ENCODE measurements around the gene RGS7. TPM values are rescaled to one million over a fixed set of nuclear protein-coding genes. Genes with fewer than 3 reads are reported as not detected.

Gene RGS7
- total and polyA plus RNA-seq, 2 of the 4 experiments (the other 2 are of a cell fraction) = 0.58 to 0.72 TPM

DNA sequence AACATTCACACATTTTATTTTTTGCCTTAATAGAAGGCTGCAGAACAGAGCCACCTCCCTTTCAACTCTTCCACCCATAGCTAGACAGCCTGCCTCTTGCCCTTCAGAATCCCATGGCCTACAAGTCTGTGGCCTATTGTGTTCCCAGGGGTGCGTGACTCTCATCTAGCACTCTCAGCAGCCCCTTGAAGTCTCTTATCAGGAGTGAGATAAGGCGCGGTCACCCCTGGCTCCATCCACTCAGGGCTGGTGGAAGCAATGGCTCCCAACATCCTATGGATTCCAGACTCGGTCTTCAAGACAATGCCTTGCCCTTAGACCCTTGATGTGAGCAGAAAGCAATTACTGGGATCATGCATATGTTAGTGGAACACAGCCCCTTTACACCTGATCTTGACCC, 480.9 kb downstream of the RGS7 start:
- Histone ChIP-seq H2AK5ac (ENCODE audit: low read depth, low read length) (no peak overlapping the region), H3K14ac (replicated peaks; ENCODE audit: low read depth, low read length) (no peak overlapping the region), H2AFZ (replicated peaks; ENCODE audit: low read length, poor library complexity) (no peak overlapping the region), H3K18ac (ENCODE audit: low read depth, low read length) (no peak overlapping the region), H3K36me3 (ENCODE audit: control insufficient read depth, insufficient read depth, low read length) (no peaks in the 10 kb centered on the region), H3K56ac (ENCODE audit: extremely low read depth, insufficient read depth, low read length) (no peak overlapping the region), H2BK15ac (ENCODE audit: low read depth, low read length) (no peak overlapping the region), H3K23ac (ENCODE audit: low read depth, low read length) (no peak overlapping the region), H2BK20ac (ENCODE audit: low read depth, low read length) (no peak overlapping the region), H4K20me1 (ENCODE audit: insufficient read depth, low read length) (no peaks in the 10 kb centered on the region), H3K4me1 (ENCODE audit: control insufficient read depth, insufficient read depth, low read length) (no peaks in the 10 kb centered on the region), H3K9ac (ENCODE audit: low read depth, low read length) (no peak overlapping the region), H3K27ac (ENCODE audit: insufficient read depth, low read length) (no peak overlapping the region), H3K9me1 (ENCODE audit: insufficient read depth, low read length) (no peaks in the 10 kb centered on the region), H2BK120ac (ENCODE audit: low read depth, low read length) (no peak overlapping the region), H3K4me3 (ENCODE audit: insufficient read depth, low read depth, low read length) (no peak overlapping the region), H3K27me3 (ENCODE audit: control insufficient read depth, insufficient read depth, low read length) (no peaks in the 10 kb centered on the region), H3K4me2 (ENCODE audit: low read depth, low read length) (no peak overlapping the region), H4K91ac (ENCODE audit: insufficient read depth, low read depth, low read length) (no peak overlapping the region), H4K8ac (ENCODE audit: low read depth in 2 of 2, low read length in 2 of 2) (no peak overlapping the region), H3K4ac (ENCODE audit: low read depth, low read length) (no peak overlapping the region), H3K79me1 (ENCODE audit: low read depth in 1 of 2, low read length in 2 of 2) (no peaks in the 10 kb centered on the region), H3K9me3 (ENCODE audit: control insufficient read depth, insufficient read depth, low read length) (no peaks in the 10 kb centered on the region), H4K5ac (ENCODE audit: low read depth, low read length) (no peak overlapping the region), H2BK5ac (ENCODE audit: low read depth, low read length, poor library complexity, severe bottlenecking) (no peak overlapping the region), H2AK9ac (replicated peaks; ENCODE audit: low read depth, low read length, poor library complexity) (peak overlapping the region; percentile 19)
- no peak for DNase-seq
- no CpG with 5 or more reads among the region's 4 CpGs for WGBS, 2 experiments (ENCODE audit: extremely low coverage in 2 of 2, insufficient read length in 1 of 2)
- in situ Hi-C loops (cut with MboI; ENCODE audit: low sequenced_read_pairs) = no loop called here
- dilution Hi-C loops (cut with HindIII; ENCODE audit: low sequenced_read_pairs, unreplicated experiment) = no loop called here
- intact Hi-C loops (cut with micrococcal nuclease) = no loop called here
- BruUV-seq (replicated peaks) = no TSS peak
- ATAC-seq (ENCODE audit: low read depth) = no peak
- TF ChIP-seq RAD21 (IDR thresholded peaks at IDR 0.05; ENCODE audit: low read length) = no peak
- TF ChIP-seq, protein P1, sequence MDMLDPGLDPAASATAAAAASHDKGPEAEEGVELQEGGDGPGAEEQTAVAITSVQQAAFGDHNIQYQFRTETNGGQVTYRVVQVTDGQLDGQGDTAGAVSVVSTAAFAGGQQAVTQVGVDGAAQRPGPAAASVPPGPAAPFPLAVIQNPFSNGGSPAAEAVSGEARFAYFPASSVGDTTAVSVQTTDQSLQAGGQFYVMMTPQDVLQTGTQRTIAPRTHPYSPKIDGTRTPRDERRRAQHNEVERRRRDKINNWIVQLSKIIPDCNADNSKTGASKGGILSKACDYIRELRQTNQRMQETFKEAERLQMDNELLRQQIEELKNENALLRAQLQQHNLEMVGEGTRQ (IDR thresholded peaks at IDR 0.05; ENCODE audit: low read depth, low read length) = no peak
- TF ChIP-seq FOS (IDR thresholded peaks at IDR 0.05; ENCODE audit: low read depth, low read length) = no peak
- TF ChIP-seq RCOR1 (IDR thresholded peaks at IDR 0.05; ENCODE audit: insufficient replicate concordance, low read length) = no peak
- TF ChIP-seq MAZ (IDR thresholded peaks at IDR 0.05; ENCODE audit: borderline replicate concordance, low read depth, low read length) = no peak
- TF ChIP-seq, protein P2, sequence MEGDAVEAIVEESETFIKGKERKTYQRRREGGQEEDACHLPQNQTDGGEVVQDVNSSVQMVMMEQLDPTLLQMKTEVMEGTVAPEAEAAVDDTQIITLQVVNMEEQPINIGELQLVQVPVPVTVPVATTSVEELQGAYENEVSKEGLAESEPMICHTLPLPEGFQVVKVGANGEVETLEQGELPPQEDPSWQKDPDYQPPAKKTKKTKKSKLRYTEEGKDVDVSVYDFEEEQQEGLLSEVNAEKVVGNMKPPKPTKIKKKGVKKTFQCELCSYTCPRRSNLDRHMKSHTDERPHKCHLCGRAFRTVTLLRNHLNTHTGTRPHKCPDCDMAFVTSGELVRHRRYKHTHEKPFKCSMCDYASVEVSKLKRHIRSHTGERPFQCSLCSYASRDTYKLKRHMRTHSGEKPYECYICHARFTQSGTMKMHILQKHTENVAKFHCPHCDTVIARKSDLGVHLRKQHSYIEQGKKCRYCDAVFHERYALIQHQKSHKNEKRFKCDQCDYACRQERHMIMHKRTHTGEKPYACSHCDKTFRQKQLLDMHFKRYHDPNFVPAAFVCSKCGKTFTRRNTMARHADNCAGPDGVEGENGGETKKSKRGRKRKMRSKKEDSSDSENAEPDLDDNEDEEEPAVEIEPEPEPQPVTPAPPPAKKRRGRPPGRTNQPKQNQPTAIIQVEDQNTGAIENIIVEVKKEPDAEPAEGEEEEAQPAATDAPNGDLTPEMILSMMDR (conservative IDR thresholded peaks at IDR 0.05; ENCODE audit: low read depth, low read length) = no peak
- TF ChIP-seq CEBPB (IDR thresholded peaks at IDR 0.05; ENCODE audit: low read depth, low read length) = no peak
- no peak for TF ChIP-seq NFE2L2 (IDR thresholded peaks at IDR 0.05; ENCODE audit: low read depth, low read length)
- TF ChIP-seq MAFK (IDR thresholded peaks at IDR 0.05; ENCODE audit: low read depth, low read length) = no peak
- TF ChIP-seq MXI1 (IDR thresholded peaks at IDR 0.05; ENCODE audit: borderline replicate concordance, low read depth, low read length) = no peak
- TF ChIP-seq SMC3 (IDR thresholded peaks at IDR 0.05; ENCODE audit: low read depth, low read length) = no peak
- TF ChIP-seq RFX5 (IDR thresholded peaks at IDR 0.05; ENCODE audit: low read depth, low read length) = no peak
- TF ChIP-seq, protein P3, sequence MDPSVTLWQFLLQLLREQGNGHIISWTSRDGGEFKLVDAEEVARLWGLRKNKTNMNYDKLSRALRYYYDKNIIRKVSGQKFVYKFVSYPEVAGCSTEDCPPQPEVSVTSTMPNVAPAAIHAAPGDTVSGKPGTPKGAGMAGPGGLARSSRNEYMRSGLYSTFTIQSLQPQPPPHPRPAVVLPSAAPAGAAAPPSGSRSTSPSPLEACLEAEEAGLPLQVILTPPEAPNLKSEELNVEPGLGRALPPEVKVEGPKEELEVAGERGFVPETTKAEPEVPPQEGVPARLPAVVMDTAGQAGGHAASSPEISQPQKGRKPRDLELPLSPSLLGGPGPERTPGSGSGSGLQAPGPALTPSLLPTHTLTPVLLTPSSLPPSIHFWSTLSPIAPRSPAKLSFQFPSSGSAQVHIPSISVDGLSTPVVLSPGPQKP (IDR thresholded peaks at IDR 0.05; ENCODE audit: borderline replicate concordance, low read depth, low read length) = no peak
- no peak for TF ChIP-seq CHD1 (IDR thresholded peaks at IDR 0.05; ENCODE audit: low read depth, low read length)
- no peak for TF ChIP-seq BHLHE40 (IDR thresholded peaks at IDR 0.05; ENCODE audit: low read depth, low read length)
- TF ChIP-seq POLR2A (IDR thresholded peaks at IDR 0.05; ENCODE audit: low read depth, low read length) = no peak
- POLR2A ChIA-PET (ENCODE audit: unreplicated experiment) = no interaction called here
- CTCF ChIA-PET = no interaction called here

All from IMR-90 (cell line).